NOMO-1 treated with DMSO at 0.1 percent for 48 hours (cell line): ENCODE results near the gene OR2V2.

Source experiments
- DNase-seq: peaks from one replicate; lab custom pipeline; 2025; ENCODE audit not compliant: unreplicated experiment; lab: John Stamatoyannopoulos, UW

Gene OR2V2

GRCh38 chr5:181205761-181206649 lies 58.6 kb downstream of the OR2V2 start:
- DNase-seq: no peak

GRCh38 chr5:181207214-181207959 lies 60.0 kb downstream of the OR2V2 start:
- DNase-seq: no peak

- DNase-seq: no peak
Measured at GRCh38 chr5:181207960-181208253, 60.5 kb downstream of the OR2V2 start.
